Ovary (tissue), 9 donors: ENCODE results near the gene WNK2. TPM values are rescaled to one million over a fixed set of nuclear protein-coding genes. Genes with fewer than 3 reads are reported as not detected.
"Not testable (repeated sequence)": the region's sequence is repeated elsewhere in the genome, so short reads cannot be mapped to it uniquely, and the experiment has no call there.

Source experiments
- DNase-seq, 5 donors: peaks; one replicate each; pipeline ENCODE4 v3.0.0-alpha.2; 2019 to 2020
- H3K27ac ChIP-seq, 2 donors: fragments of 200-600 bp; one replicate each; pipeline versions ENCODE4 v1.5.1 to v1.8.0; 2019 to 2022
- H3K27me3 ChIP-seq: fragments of 200-600 bp; one replicate; pipeline ENCODE4 v1.8.0; 2022
- H3K36me3 ChIP-seq: fragments of 200-600 bp; sonication (generic); one replicate; pipeline ENCODE4 v1.5.1; 2019
- H3K4me1 ChIP-seq: one replicate; pipeline ENCODE4 v1.8.1; 2013; ENCODE audit warnings: mild to moderate bottlenecking, moderate library complexity; ENCODE audit not compliant: insufficient read depth
- H3K4me3 ChIP-seq: fragments of 200-600 bp; sonication (generic); one replicate; pipeline ENCODE4 v1.5.1; 2017
- H3K9me3 ChIP-seq, 2 donors: fragments of 200-600 bp in 1 of 2; sonication (generic) in 1 of 2; one replicate each; pipeline versions ENCODE4 v1.5.1 to v1.8.1; 2013 to 2019; ENCODE audit warnings: mild to moderate bottlenecking in 1 of 2, moderate library complexity in 1 of 2
- EP300 ChIP-seq: sonication (generic); formaldehyde crosslinking; IDR thresholded peaks from one replicate; pipeline ENCODE4 v1.6.1; 2017; ENCODE audit warnings: antibody characterized with exemption
- POLR2A ChIP-seq: fragments of 450-650 bp; IDR thresholded peaks from one replicate; pipeline ENCODE4 v1.6.1; 2017; ENCODE audit warnings: antibody characterized with exemption, mild to moderate bottlenecking, moderate library complexity
- WGBS, 3 donors: extraction: QIAGEN DNeasy Blood & Tissue Kit in 1 of 3; methylation state at CpG; one replicate each; pipeline versions ENCODE4 v1.1.5 to v1.1.7; 2013 to 2017; 5-methylcytosine and 5-hydroxymethylcytosine counted together
- intact Hi-C, 4 donors: fragments of 100-400 bp; cut with DNase I; formaldehyde crosslinking; loops; one replicate each; pipeline versions ENCODE4 v1.11.0 to v1.15.1; 2022 to 2023
- polyA plus RNA-seq, 2 donors: library from polyadenylated mRNA; stranded (reverse); fragments of 200-250 nt in 1 of 2; fragments of 350-450 nt in 1 of 2; fragmentation: Illumina TruSeq in 1 of 2; extraction: RNeasy Lipid Tissue Mini Kit (QIAGEN cat#74804) in 1 of 2; gene quantifications; one replicate each; pipeline ENCODE4 v1.2.3, GENCODE V29; 2013 to 2014
- total RNA-seq, 7 donors: library from RNA; depleted of rRNA in 2 of 7; stranded (reverse); fragments of >200 nt in 2 of 7; fragmentation: NEBNext Ultra II Directional in 3 of 7; extraction: Animal tissue kit (Norgen Biotek cat#: 25700) in 3 of 7; gene quantifications; one replicate each; pipeline versions ENCODE4 v1.1.0 to v1.2.4, GENCODE V29; 2016 to 2023
- TF ChIP-seq, protein P1 (sequence below), 3 donors: fragments of 450-650 bp in 2 of 3; fragments of 200-600 bp in 1 of 3; IDR thresholded peaks; one replicate each; pipeline versions ENCODE4 v1.5.1 to v1.8.0; 2016 to 2022; ENCODE audit warnings: antibody characterized with exemption in 3 of 3, mild to moderate bottlenecking in 1 of 3
- donor health status: DM: no; HTN: no; CAD: no; lungs with moderate emphysema.
- donor health status: DM: no; HTN: no; CAD: no.
- donor health status: Bipolar disorder and iron deficiency.
- donor health status: DM: yes; HTN: yes; CAD: no.
- donor health status: DM: no; HTN: no; CAD: no.
- donor health status: DM: yes; HTN: yes; CAD: no.

WNK2 gene
- total and polyA plus RNA-seq, 9 donors = 0.53 to 24.7 (median 4.4) TPM

- no peaks in the 10 kb centered on the region for H3K9me3 ChIP-seq
- H3K27me3 ChIP-seq = no peaks in the 10 kb centered on the region
- no peaks in the 10 kb centered on the region for H3K4me1 ChIP-seq
- intact Hi-C loops = no loop called here
- no peak for DNase-seq
- H3K36me3 ChIP-seq = no peaks in the 10 kb centered on the region
- WGBS, 3 donors = 92% methylated on average over 13 of the region's 13 CpGs
- TF ChIP-seq, protein P1, sequence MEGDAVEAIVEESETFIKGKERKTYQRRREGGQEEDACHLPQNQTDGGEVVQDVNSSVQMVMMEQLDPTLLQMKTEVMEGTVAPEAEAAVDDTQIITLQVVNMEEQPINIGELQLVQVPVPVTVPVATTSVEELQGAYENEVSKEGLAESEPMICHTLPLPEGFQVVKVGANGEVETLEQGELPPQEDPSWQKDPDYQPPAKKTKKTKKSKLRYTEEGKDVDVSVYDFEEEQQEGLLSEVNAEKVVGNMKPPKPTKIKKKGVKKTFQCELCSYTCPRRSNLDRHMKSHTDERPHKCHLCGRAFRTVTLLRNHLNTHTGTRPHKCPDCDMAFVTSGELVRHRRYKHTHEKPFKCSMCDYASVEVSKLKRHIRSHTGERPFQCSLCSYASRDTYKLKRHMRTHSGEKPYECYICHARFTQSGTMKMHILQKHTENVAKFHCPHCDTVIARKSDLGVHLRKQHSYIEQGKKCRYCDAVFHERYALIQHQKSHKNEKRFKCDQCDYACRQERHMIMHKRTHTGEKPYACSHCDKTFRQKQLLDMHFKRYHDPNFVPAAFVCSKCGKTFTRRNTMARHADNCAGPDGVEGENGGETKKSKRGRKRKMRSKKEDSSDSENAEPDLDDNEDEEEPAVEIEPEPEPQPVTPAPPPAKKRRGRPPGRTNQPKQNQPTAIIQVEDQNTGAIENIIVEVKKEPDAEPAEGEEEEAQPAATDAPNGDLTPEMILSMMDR (IDR thresholded peaks at IDR 0.05) = no peak
- TF ChIP-seq POLR2A = no peak
- no peak for TF ChIP-seq EP300
- no peak overlapping the region for H3K4me3 ChIP-seq
- no peak overlapping the region for H3K27ac ChIP-seq
Observed at GRCh38 chr9:93326654-93327053, 142.7 kb downstream of the WNK2 start.

GRCh38 chr9:93329629-93330280, 145.8 kb downstream of the WNK2 start:
- no peak for DNase-seq
- TF ChIP-seq, protein P1 (IDR thresholded peaks at IDR 0.05) = no peak
- no peak for TF ChIP-seq EP300
- TF ChIP-seq POLR2A = no peak
- Histone ChIP-seq H3K36me3 (no peaks in the 10 kb centered on the region), H3K27me3 (no peaks in the 10 kb centered on the region), H3K27ac (no peak overlapping the region), H3K4me3 (no peak overlapping the region), H3K9me3 (no peaks in the 10 kb centered on the region), H3K4me1 (no peaks in the 10 kb centered on the region)
- intact Hi-C loops = no loop called here
- WGBS, 3 donors = 74 to 82% (median 79%) methylated on average over 7 of the region's 7 CpGs

- H3K4me1 ChIP-seq = no peaks in the 10 kb centered on the region
- WGBS, 3 donors = 79 to 87% (median 80%) methylated on average over 4 of the region's 4 CpGs
- intact Hi-C loops = no loop called here
- no peaks in the 10 kb centered on the region for H3K9me3 ChIP-seq
- H3K4me3 ChIP-seq = no peak overlapping the region
- no peak overlapping the region for H3K27ac ChIP-seq
- TF ChIP-seq, protein P1 (IDR thresholded peaks at IDR 0.05) = no peak
- no peak for TF ChIP-seq POLR2A
- TF ChIP-seq EP300 = no peak
- no peak for DNase-seq
- H3K27me3 ChIP-seq = no peaks in the 10 kb centered on the region
- H3K36me3 ChIP-seq = no peaks in the 10 kb centered on the region
Observed at GRCh38 chr9:93332317-93332716, 148.4 kb downstream of the WNK2 start.

DNA sequence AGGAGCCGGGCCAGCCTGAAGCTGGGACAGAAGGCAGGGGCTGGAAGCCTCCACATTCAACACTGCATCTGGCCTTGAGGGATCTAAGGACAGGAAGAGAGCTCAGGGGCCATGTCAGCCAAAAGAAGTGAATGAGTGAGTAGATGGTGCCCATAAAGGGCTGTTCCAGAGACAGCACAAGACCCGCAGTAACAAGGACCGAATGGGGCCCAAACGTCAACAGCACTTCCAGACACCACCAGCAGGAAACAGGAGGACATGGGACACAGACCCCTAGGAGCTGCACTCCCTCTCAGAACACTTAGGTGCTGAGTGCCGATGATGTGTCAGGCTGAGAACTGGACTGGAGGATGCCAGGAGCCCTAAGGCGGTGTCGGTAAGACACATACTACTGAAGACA, 152.8 kb downstream of the WNK2 start:
- intact Hi-C loops = no loop called here
- H3K4me3 ChIP-seq = no peak overlapping the region
- no peak overlapping the region for H3K27ac ChIP-seq
- H3K4me1 ChIP-seq = no peaks in the 10 kb centered on the region
- TF ChIP-seq POLR2A = no peak
- TF ChIP-seq, protein P1 (IDR thresholded peaks at IDR 0.05) = no peak
- no peak for TF ChIP-seq EP300
- H3K27me3 ChIP-seq = no peaks in the 10 kb centered on the region
- 79 to 94% (median 83%) methylated on average over 7 of the region's 7 CpGs for WGBS, 3 donors
- no peaks in the 10 kb centered on the region for H3K36me3 ChIP-seq
- H3K9me3 ChIP-seq = no peaks in the 10 kb centered on the region
- no peak for DNase-seq

GRCh38 chr9:93338196-93338595, 154.3 kb downstream of the WNK2 start:
- H3K36me3 ChIP-seq, H3K27me3 ChIP-seq, intact Hi-C loops, H3K4me1 ChIP-seq, H3K27ac ChIP-seq, H3K4me3 ChIP-seq, DNase-seq, H3K9me3 ChIP-seq: not testable (repeated sequence)
- WGBS, 3 donors = 50 to 65% (median 57%) methylated on average over 1 of the region's 1 CpG
